ENCODE results near the gene LRRC28.

The LRRC28 gene

DNA sequence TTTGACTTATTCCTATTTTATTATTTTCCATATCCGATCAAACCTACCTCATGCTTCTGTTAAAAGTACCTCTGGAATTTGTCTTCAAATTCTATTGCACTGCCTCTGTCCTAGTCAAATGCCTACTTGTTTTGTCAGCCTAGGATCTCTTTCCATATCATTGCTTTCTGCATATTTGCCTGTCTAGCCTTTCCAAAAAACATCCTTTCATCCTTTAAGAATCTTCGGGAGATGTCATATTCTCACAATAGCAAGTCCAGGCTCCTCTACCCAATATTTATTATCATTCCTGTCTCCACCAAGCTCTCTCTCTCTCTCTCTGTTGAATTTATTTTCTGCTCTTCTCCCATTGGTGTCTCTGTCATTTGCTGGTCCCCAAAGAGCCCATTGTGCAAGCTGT is 80.1 kb downstream of the LRRC28 start:
- Histone ChIP-seq H3K4me3 (no peak overlapping the region), H3K27ac (no peak overlapping the region)

DNA sequence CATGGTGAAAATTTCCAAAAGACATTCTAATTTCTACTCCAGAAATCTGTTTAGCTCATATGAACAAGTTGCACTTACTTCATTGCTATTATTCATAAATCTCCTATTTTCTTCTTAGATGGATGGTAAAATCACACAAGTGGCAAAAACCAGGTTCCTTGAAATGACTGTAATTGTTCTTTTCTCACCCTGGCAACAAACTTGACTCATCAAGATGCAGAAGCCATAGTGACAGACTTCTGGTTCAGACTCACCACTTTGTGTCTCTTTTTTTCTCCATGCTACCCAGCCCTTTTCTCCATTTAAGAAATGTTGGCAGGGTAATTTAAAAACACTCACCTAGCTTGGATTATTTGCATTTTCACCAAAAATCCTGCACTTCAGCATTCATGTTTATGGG is 82.1 kb downstream of the LRRC28 start:
- Histone ChIP-seq H3K4me3 (no peak overlapping the region), H3K27ac (peak overlapping the region in 1 of 21 experiments; percentile 18)

DNA sequence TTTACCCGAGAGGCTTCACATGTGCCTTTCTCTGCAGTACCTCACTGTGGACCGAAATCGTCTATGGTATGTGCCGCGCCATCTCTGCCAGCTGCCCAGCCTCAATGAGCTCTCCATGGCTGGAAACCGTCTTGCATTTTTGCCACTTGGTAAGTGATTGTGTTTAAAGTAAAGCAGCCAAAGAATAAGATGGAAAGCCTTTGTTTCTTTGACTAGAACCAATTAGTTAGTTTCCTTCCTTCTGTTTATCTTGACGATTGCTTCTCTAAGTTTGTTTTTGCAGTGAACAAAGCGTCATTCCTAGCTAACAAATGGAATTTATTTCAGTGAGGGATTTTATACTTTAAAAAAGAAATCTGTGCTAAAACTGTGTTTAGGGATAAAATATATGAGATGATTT is 82.7 kb downstream of the LRRC28 start:
- Histone ChIP-seq H3K27ac (peak overlapping the region in 1 of 21 experiments; percentile 18), H3K4me3 (no peak overlapping the region)

DNA sequence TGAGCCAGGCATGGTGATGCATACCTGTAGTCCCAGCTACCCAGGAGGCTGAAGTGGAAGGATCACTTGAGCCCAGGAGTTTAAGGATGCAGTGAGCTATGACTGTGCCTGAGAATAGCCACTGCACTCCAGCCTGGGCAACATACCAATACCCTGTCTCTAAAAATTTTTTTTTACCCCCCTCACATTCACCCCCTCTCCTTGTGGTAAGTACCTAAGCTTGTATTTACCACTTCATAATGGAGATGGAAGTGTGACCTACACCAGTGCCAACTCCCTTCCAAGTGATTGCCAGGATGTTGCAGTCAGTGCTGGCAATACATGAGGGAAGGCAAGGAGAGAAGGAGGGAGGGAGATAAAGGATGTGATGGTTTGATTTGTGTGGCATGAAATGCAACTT is 84.2 kb downstream of the LRRC28 start:
- H3K4me3 ChIP-seq, result no peak overlapping the region
- no peak overlapping the region for H3K27ac ChIP-seq

DNA sequence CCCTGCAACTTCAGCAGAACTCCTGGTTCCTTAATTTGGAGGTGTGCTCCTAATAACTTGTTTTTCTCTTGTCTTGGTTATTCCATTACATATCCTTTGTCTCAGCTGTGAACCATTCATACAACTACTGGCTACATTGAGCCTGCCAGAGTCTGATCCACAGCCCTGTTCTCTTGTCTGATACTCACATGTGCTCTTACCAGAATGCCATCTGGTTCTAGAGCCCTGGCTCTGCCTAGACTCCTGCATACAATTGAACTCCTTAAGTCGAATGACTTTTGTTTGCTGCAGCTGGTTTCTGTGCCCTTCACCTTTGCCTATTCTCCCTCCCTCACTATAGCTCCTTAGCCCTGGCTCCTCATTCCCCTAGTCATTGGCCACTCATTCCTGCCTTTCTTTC is 85.5 kb downstream of the LRRC28 start:
- Histone ChIP-seq H3K4me3 (no peak overlapping the region), H3K27ac (no peak overlapping the region)

DNA sequence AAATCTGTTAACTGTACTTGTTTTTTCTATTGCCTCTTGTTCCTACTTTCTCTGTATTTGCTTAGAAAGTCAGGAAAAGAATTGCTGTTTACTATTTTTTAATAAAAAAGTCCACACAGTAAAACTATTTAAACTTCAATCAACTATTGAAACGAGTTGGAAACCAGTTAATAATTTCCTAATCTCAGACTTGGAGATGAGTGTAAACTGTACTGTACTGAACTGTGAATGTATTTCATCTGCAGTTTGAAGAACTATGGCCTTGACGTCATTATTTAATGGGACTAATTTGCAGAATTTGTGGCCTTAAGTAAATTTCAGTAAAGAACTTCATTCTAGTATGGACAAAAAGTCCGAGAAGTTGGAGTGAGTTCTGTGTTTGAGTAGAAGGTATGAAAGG is 89.1 kb downstream of the LRRC28 start:
- H3K4me3 ChIP-seq, result no peak overlapping the region
- H3K27ac ChIP-seq, result no peak overlapping the region

DNA sequence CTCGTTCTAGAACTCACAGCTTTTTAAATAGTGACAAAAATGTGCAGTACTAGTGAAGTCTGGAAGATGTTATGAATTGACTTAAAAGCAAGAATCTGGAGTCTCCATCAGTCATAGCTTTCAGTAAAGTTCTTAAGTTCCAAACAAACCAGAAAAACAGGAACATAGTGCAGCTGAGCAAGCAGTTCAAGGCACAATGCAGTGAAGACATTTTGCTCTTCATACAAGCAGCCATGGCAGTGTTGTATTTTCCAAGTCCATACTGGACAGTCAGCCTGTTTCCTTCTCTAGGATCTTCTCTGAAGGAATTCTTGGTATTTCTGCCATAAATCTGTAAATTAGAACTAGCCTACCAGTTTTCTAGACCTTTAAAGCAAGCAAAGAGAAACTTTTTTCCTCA is 90.5 kb downstream of the LRRC28 start:
- Histone ChIP-seq H3K27ac (peak overlapping the region in 3 of 21 experiments; percentile 3 to 52 (median 43)), H3K4me3 (no peak overlapping the region)

DNA sequence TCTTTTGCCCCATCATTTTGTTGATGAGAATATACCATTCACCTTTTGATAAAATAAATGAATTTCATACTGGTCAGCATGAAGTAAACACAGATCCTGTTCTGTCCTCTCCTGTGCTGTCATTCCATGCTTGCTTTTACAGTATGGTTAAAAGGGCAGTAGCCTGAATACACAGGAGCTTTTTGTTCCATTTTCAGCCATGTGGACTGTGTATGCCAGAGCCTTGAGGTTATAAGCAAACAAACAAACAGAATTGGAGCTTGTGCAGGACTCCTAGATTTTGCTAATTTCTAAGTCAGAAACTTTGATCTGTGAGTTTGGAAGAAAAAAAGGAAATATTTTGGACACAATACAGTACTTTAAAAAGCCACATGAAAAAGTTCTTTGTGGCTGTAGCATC is 91.9 kb downstream of the LRRC28 start:
- no peak overlapping the region for H3K4me3 ChIP-seq
- peak overlapping the region in 1 of 21 experiments; percentile 33 for H3K27ac ChIP-seq

DNA sequence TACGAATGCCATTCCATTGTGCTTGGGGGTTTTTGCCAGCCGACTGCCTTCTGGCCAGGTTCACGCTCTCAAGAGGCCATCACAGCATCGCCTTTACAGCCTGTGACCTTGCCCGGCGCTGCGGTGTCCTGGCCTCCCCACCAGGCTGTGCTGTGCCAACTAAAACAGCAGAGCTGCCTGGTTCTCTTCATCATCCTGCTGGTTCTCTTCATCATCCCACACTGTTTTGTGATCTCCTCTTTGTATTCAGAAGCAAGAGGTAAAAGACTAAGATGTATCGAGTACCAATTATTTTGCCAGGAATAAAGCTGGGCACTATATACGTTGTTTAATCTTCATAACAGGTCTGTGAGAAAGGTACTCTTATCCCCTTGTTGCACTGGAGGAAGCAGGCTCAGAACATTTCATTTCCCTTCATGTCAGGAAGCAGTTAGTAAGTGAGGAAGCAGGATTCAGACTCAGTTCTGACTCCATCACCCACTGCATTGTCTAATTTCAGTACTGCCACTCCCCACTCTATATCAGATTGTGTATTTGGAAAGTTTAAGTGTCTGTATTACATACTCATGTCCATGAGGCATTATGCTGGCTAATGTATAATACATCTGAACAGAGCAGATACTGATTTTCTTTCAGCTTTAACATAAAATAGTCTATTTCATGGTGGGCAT is 92.7 kb downstream of the LRRC28 start:
- no peak overlapping the region for H3K4me3 ChIP-seq
- H3K27ac ChIP-seq, result peak overlapping the region in 3 of 21 experiments; percentile 19 to 34 (median 33)

DNA sequence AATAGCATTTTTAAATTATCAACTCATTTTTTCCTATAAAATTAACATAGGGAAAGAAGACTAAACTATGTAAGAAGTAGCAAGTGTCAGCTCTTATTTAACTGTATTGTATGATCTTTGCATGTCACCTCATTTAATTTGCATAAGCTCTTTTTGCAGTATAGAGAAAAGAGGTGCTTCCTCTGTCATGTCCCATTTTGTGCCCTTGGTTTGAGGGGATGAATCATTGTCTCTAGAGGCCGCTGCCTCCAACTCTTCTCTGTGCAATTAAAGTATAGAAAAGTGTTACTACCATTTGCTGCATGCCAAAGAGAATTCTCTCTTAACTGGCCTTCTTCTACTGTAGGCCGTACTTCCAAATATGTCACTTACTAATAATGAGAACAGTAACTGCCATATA is 93.4 kb downstream of the LRRC28 start:
- Histone ChIP-seq H3K27ac (no peak overlapping the region), H3K4me3 (no peak overlapping the region)

DNA sequence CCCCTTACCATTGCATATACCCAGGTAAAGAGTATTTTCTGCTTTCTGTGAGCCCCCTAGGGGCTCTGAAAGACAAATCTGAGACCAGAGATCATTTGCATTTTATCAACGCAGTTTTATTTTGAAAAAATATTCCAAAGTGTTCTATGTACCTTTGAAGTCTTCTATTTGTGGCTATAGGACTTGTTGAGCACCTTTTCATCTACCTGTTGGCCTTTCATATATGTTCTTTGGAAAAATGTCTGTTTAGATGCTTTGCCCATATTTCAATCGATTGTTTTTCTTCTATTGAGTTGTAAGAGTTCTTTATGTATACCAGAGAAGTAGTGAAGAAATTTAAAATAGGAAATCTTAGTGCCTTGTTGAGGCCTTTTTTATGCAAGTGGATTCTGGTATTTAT is 94.0 kb downstream of the LRRC28 start:
- Histone ChIP-seq H3K27ac (no peak overlapping the region), H3K4me3 (no peak overlapping the region)

DNA sequence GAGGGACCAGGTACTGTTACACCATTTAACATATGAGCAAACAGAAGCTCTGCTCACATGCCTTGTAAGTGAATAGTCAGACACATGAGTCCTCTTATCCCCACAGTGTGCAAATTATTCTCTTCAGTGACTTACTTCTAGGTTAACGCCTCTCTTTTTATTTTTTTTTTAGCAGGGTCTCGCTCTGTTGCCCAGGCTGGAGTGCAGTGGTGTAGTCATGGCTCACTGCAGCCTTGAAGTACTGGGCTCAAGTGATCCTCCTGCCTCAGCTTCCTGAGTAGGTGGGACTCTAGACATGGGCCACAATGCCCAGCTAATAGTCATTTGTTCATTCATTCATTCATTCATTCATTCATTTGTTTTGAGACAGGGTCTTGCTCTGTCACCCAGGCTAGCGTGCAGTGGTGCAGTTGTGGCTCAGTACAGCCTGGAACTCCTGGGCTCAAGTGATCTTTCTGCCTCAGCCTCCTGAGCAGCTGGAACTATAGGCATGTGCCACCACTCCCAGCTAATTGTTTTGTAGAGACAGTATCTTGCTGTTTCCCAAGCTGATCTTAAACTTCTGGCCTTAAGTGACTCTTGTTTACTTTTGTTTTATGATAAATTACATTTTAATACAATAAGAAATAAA is 94.7 kb downstream of the LRRC28 start:
- Histone ChIP-seq H3K27ac (no peak overlapping the region), H3K4me3 (no peak overlapping the region)

DNA sequence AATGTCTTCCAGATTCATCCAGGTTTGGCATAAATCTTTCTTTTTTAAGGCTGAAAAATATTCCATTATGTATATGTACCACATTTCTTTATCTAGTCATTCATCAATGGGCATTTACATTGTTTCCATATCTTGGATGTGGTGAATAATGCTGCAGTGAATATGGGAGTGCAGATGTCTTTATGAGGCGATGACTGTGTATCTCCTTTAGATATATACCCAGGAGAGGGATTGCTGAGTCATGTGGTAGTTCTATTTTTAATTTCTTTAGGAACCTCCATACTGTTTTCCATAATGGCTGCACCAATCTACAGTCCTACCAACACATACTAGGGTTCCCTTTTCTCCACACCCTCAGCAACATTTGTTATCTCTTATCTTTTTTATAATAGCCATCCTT is 96.3 kb downstream of the LRRC28 start:
- no peak overlapping the region for H3K27ac ChIP-seq
- H3K4me3 ChIP-seq, result no peak overlapping the region

DNA sequence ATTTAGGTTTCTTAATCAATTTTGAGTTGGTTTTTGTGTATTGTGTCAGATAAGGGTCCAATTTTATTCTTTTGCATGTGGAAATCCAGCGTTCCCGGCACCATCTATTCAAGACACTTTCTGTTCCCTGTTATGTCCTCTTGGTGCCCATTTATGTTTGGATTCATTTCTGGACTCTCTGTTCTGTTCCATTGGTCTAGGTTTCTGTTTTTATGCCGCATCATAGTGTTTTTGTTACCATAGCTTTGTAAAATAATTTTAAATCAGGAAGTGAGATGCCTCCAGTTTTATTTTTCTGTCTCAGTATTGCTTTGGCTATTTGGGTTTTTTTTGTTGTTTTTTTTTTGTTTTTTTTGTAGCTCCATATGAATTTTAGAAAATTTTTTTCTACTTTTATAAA is 97.1 kb downstream of the LRRC28 start:
- no peak overlapping the region for H3K4me3 ChIP-seq
- no peak overlapping the region for H3K27ac ChIP-seq

DNA sequence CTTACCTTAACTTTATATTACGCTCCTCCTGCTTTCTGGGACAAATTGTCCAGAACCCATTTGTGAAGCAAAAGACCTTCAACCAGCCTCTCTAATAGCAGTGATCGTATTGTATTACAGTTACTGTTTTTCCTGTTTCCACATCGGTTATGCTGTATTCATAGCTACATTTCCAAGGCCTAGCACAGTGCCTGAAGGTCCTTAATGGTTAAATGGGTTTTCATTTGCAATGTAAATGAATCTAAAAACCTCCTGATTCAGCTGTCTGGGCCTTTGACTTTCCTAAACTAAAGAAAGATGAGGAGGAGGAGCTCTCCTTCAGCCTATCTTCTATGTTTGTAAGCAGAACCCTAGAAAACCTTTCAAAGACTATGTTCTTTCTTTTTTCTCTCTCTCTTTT is 99.1 kb downstream of the LRRC28 start:
- Histone ChIP-seq H3K27ac (no peak overlapping the region), H3K4me3 (no peak overlapping the region)

DNA sequence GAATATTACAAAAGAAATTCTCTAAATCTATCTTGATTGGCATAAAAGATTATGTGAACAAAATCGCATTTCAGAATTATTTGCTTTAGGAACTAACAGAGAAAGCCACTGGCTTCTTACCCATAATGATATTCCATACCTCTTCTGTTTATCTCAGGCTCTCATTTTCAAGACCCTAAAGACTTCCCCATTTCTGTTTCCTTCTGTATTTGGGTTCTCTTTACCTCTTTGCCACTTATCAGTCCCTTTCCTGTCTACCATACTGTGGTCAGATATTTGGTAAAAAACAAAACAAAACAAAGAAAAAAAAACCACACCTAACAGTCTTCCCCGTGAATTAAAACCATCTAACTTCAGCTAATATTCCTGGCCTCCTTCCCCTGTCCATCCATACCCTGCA is 108.5 kb downstream of the LRRC28 start:
- no peak overlapping the region for H3K27ac ChIP-seq

DNA sequence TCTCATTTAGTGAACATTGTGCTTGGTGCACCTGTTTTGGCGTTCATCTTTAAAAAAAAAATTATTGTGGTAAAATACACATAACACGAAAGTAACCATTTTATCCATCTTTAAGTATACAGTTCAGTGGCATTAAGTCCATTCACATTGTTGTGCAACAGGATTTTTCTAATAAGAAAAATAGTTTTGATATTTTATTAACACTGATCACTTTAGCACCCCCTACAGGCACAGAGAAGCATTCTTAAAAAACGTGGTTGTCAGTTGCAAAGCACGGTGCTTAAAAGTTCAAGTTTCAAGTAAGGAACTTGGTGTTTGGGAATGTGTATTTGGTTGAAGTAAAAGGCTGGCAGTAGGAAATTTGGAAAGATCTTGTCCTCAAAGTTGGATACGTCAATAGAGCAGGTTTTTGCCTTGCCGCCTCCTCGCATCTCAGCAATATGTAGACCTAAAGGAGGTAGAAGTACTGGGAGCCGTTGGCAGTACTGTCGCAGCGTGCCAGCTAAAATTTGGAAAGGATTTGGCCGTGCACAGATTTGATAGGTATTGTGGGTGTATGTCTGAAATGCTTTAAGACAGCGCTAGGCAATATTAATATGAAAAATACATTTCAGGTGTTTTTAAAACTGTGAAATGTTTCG is 110.4 kb downstream of the LRRC28 start:
- no peak overlapping the region for H3K4me3 ChIP-seq
- H3K27ac ChIP-seq, result no peak overlapping the region

More for the DNA sequence above, 108.5 kb downstream of the LRRC28 start:
- no peak overlapping the region for H3K4me3 ChIP-seq

DNA sequence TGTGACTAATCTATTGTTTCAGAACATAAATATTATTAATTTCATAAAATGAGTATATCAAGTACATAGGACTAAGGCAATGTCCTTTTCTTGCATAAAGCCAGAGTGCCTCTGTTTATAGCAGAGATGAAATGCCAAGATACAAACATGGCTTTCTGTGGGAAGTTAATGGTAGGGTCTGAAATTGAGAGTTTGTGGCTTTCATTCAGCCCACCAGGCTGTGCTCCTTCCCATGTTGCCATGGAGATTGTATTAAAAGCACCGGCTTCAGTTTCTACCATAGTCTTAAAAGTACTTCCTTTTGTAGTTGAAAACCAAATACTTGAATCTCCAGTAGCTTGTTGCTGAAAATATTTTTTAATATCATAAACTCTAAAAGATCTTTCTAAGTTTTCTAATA is 114.0 kb downstream of the LRRC28 start:
- Histone ChIP-seq H3K4me3 (no peak overlapping the region), H3K27ac (no peak overlapping the region)

DNA sequence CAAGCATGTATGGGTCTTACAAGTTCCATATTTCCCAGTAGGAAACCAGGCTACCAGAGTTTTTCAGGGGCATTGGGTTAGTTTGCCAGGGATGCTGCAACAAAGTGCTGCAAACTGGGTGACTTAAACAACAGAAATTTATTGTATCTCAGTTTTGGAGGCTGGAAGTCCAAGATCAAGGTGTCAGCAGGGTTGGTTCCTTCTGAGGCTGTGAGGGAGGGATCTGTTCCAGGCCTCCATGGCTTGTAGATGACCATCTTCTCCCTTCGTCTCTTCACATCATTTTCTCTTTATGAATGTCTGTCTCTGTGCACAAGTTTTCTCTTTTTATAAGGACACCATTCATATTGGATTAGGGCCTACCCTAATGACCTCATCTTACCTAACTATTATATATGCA is 114.7 kb downstream of the LRRC28 start:
- H3K4me3 ChIP-seq, result no peak overlapping the region
- no peak overlapping the region for H3K27ac ChIP-seq

DNA sequence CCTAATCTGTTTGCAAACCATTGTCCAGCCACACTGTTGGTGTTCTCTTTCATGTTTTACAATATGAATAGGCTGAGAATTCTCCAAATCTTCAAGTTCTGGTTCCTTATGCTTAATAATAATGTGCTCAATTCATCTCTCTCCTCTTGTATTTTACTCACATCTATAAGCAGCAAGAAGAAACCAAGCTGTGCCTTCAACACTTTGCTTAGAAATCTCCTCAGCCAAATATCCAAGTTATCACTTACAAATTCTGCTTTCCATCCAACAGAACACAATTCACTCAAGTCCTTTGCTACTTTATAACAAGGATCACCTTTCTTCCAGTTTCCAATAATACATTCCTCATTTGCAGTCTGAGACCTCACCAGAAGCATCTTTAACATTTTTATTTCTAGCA is 117.5 kb downstream of the LRRC28 start:
- no peak overlapping the region for H3K27ac ChIP-seq
- no peak overlapping the region for H3K4me3 ChIP-seq

DNA sequence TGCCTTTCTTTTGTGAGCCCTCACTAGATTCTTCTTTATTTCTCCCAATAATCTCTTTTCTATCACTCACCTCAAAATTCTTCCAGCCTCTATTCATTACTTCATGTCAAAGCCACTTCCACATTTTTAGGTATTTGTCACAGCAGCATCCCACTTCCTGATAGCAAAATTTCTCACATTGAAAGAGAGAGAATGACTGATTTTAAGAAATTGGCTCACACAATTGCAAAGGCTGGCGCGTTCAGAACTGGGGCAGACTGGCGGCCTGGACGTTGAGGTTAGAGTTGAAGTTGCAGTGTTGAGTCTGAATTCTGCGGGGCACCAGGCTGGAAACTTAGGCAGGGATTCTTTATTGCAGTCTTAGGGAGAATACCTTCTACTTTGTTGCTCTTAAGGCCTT is 117.9 kb downstream of the LRRC28 start:
- Histone ChIP-seq H3K4me3 (no peak overlapping the region), H3K27ac (no peak overlapping the region)

Measured in skin epidermis (tissue), 12 donors.